ENCODE measurements around the gene RARS1. TPM values are rescaled to one million over a fixed set of nuclear protein-coding genes. Genes with fewer than 3 reads are reported as not detected.

RARS1 gene
- total and polyA plus RNA-seq, 2 of the 8 experiments (the other 6 are each of a cell fraction or from before 2014, with no cell fraction given): 30.2 to 108 TPM

DNA sequence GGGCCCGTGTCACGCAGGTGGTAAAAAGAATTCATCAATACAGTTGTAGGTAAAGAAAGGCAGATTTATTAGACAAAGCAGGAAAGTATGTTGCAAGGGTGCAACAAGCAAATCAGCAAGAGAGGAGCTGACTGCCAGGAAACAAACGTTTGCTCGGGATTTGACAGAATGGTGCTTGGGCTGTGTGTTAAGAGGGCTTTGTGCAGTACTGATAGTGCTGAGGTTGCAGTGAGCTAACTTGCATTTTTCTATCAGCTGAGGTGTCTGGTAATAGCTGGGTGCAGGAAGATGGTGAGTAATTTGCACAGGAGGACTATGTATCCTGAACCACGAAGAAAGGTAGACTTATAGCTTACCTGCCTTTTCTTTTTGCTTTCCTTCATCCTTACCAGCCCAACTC lies 3.9 kb upstream of the RARS1 start (continued):
- TF ChIP-seq, protein P1, sequence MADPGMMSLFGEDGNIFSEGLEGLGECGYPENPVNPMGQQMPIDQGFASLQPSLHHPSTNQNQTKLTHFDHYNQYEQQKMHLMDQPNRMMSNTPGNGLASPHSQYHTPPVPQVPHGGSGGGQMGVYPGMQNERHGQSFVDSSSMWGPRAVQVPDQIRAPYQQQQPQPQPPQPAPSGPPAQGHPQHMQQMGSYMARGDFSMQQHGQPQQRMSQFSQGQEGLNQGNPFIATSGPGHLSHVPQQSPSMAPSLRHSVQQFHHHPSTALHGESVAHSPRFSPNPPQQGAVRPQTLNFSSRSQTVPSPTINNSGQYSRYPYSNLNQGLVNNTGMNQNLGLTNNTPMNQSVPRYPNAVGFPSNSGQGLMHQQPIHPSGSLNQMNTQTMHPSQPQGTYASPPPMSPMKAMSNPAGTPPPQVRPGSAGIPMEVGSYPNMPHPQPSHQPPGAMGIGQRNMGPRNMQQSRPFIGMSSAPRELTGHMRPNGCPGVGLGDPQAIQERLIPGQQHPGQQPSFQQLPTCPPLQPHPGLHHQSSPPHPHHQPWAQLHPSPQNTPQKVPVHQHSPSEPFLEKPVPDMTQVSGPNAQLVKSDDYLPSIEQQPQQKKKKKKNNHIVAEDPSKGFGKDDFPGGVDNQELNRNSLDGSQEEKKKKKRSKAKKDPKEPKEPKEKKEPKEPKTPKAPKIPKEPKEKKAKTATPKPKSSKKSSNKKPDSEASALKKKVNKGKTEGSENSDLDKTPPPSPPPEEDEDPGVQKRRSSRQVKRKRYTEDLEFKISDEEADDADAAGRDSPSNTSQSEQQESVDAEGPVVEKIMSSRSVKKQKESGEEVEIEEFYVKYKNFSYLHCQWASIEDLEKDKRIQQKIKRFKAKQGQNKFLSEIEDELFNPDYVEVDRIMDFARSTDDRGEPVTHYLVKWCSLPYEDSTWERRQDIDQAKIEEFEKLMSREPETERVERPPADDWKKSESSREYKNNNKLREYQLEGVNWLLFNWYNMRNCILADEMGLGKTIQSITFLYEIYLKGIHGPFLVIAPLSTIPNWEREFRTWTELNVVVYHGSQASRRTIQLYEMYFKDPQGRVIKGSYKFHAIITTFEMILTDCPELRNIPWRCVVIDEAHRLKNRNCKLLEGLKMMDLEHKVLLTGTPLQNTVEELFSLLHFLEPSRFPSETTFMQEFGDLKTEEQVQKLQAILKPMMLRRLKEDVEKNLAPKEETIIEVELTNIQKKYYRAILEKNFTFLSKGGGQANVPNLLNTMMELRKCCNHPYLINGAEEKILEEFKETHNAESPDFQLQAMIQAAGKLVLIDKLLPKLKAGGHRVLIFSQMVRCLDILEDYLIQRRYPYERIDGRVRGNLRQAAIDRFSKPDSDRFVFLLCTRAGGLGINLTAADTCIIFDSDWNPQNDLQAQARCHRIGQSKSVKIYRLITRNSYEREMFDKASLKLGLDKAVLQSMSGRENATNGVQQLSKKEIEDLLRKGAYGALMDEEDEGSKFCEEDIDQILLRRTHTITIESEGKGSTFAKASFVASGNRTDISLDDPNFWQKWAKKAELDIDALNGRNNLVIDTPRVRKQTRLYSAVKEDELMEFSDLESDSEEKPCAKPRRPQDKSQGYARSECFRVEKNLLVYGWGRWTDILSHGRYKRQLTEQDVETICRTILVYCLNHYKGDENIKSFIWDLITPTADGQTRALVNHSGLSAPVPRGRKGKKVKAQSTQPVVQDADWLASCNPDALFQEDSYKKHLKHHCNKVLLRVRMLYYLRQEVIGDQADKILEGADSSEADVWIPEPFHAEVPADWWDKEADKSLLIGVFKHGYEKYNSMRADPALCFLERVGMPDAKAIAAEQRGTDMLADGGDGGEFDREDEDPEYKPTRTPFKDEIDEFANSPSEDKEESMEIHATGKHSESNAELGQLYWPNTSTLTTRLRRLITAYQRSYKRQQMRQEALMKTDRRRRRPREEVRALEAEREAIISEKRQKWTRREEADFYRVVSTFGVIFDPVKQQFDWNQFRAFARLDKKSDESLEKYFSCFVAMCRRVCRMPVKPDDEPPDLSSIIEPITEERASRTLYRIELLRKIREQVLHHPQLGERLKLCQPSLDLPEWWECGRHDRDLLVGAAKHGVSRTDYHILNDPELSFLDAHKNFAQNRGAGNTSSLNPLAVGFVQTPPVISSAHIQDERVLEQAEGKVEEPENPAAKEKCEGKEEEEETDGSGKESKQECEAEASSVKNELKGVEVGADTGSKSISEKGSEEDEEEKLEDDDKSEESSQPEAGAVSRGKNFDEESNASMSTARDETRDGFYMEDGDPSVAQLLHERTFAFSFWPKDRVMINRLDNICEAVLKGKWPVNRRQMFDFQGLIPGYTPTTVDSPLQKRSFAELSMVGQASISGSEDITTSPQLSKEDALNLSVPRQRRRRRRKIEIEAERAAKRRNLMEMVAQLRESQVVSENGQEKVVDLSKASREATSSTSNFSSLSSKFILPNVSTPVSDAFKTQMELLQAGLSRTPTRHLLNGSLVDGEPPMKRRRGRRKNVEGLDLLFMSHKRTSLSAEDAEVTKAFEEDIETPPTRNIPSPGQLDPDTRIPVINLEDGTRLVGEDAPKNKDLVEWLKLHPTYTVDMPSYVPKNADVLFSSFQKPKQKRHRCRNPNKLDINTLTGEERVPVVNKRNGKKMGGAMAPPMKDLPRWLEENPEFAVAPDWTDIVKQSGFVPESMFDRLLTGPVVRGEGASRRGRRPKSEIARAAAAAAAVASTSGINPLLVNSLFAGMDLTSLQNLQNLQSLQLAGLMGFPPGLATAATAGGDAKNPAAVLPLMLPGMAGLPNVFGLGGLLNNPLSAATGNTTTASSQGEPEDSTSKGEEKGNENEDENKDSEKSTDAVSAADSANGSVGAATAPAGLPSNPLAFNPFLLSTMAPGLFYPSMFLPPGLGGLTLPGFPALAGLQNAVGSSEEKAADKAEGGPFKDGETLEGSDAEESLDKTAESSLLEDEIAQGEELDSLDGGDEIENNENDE (IDR thresholded peaks at IDR 0.05; ENCODE audit: insufficient replicate concordance, low read length): no peak
- TF ChIP-seq KDM5A (IDR thresholded peaks at IDR 0.05; ENCODE audit: low read length): no peak
